ENCODE measurements around the gene NCKAP1.

NCKAP1 gene

GRCh38 chr2:183079139-183079775 is 41.0 kb upstream of the NCKAP1 start:
- H3K27me3 ChIP-seq (ENCODE audit: insufficient read depth, low read length, poor library complexity, severe bottlenecking) = no peaks in the 10 kb centered on the region
- no peak overlapping the region for H3K4me2 ChIP-seq (ENCODE audit: low read depth, low read length, poor library complexity, severe bottlenecking)
- TF ChIP-seq EZH2phosphoT487 (IDR thresholded peaks at IDR 0.05; ENCODE audit: borderline replicate concordance) (no peak), CTCF (conservative IDR thresholded peaks at IDR 0.05; ENCODE audit: low read length) (no peak)
- no peaks in the 10 kb centered on the region for H3K4me1 ChIP-seq (ENCODE audit: insufficient read depth, low read length, poor library complexity, severe bottlenecking)
- no peak overlapping the region for H2AFZ ChIP-seq (ENCODE audit: low read length)
- H3K9me2 ChIP-seq (replicated peaks; ENCODE audit: low read depth, low read length) = no peaks in the 10 kb centered on the region
- no peaks in the 10 kb centered on the region for H4K20me1 ChIP-seq (ENCODE audit: insufficient read depth, low read length, poor library complexity, severe bottlenecking)
- H3K79me2 ChIP-seq (ENCODE audit: insufficient read depth, low read length) = no peaks in the 10 kb centered on the region
- no peaks in the 10 kb centered on the region for H3K36me3 ChIP-seq (ENCODE audit: insufficient read depth, low read length)
- H3K9me3 ChIP-seq (ENCODE audit: insufficient read depth, low read depth, low read length) = no peaks in the 10 kb centered on the region
- no peak overlapping the region for H3K4me3 ChIP-seq (ENCODE audit: low read length, poor library complexity, severe bottlenecking)
- no peak overlapping the region for H3K9ac ChIP-seq (ENCODE audit: low read depth, low read length, poor library complexity, severe bottlenecking)
- no peaks in the 10 kb centered on the region for H3F3A ChIP-seq (ENCODE audit: low read depth)

GRCh38 chr2:183078464-183079138 is 40.3 kb upstream of the NCKAP1 start, which contains the start of gene DUSP19:
TSS of gene DUSP19 (plus strand) at chr2:183078747. CDS start at chr2:183078934, 187 bp downstream.
- Histone ChIP-seq H3K27me3 (ENCODE audit: insufficient read depth, low read length, poor library complexity, severe bottlenecking) (no peaks in the 10 kb centered on the region), H3K4me1 (ENCODE audit: insufficient read depth, low read length, poor library complexity, severe bottlenecking) (no peaks in the 10 kb centered on the region), H3K4me2 (ENCODE audit: low read depth, low read length, poor library complexity, severe bottlenecking) (no peak within 1 kb of the TSS), H3K4me3 (ENCODE audit: low read length, poor library complexity, severe bottlenecking) (no peak within 1 kb of the TSS), H3K9ac (ENCODE audit: low read depth, low read length, poor library complexity, severe bottlenecking) (no peak within 1 kb of the TSS), H3K9me3 (ENCODE audit: insufficient read depth, low read depth, low read length) (no peaks in the 10 kb centered on the region), H3F3A (ENCODE audit: low read depth) (no peaks in the 10 kb centered on the region), H4K20me1 (ENCODE audit: insufficient read depth, low read length, poor library complexity, severe bottlenecking) (no peaks in the 10 kb centered on the region), H3K9me2 (replicated peaks; ENCODE audit: low read depth, low read length) (no peaks in the 10 kb centered on the region), H2AFZ (ENCODE audit: low read length) (peak within 1 kb of the TSS; percentile 46; the same call in 1 of the 2 replicates), H3K79me2 (ENCODE audit: insufficient read depth, low read length) (no peaks in the 10 kb centered on the region), H3K36me3 (ENCODE audit: insufficient read depth, low read length) (no peaks in the 10 kb centered on the region)
- TF ChIP-seq EZH2phosphoT487 (IDR thresholded peaks at IDR 0.05; ENCODE audit: borderline replicate concordance) (no peak), CTCF (conservative IDR thresholded peaks at IDR 0.05; ENCODE audit: low read length) (no peak)

- H4K20me1 ChIP-seq (ENCODE audit: insufficient read depth, low read length, poor library complexity, severe bottlenecking) = no peaks in the 10 kb centered on the region
- no peak overlapping the region for H3K4me3 ChIP-seq (ENCODE audit: low read length, poor library complexity, severe bottlenecking)
- H2AFZ ChIP-seq (ENCODE audit: low read length) = no peak overlapping the region
- H3K9ac ChIP-seq (ENCODE audit: low read depth, low read length, poor library complexity, severe bottlenecking) = no peak overlapping the region
- H3K36me3 ChIP-seq (ENCODE audit: insufficient read depth, low read length) = no peaks in the 10 kb centered on the region
- TF ChIP-seq EZH2phosphoT487 (IDR thresholded peaks at IDR 0.05; ENCODE audit: borderline replicate concordance) = no peak
- TF ChIP-seq CTCF (conservative IDR thresholded peaks at IDR 0.05; ENCODE audit: low read length) = no peak
- no peaks in the 10 kb centered on the region for H3K79me2 ChIP-seq (ENCODE audit: insufficient read depth, low read length)
- no peaks in the 10 kb centered on the region for H3F3A ChIP-seq (ENCODE audit: low read depth)
- no peaks in the 10 kb centered on the region for H3K4me1 ChIP-seq (ENCODE audit: insufficient read depth, low read length, poor library complexity, severe bottlenecking)
- H3K9me3 ChIP-seq (ENCODE audit: insufficient read depth, low read depth, low read length) = no peaks in the 10 kb centered on the region
- no peak overlapping the region for H3K4me2 ChIP-seq (ENCODE audit: low read depth, low read length, poor library complexity, severe bottlenecking)
- no peaks in the 10 kb centered on the region for H3K9me2 ChIP-seq (replicated peaks; ENCODE audit: low read depth, low read length)
- H3K27me3 ChIP-seq (ENCODE audit: insufficient read depth, low read length, poor library complexity, severe bottlenecking) = no peaks in the 10 kb centered on the region
Observed at GRCh38 chr2:183078163-183078463, 39.9 kb upstream of the NCKAP1 start.

Measured in Loucy (cell line).